Measurements from ENCODE around the gene HIP1.

HIP1 gene

DNA sequence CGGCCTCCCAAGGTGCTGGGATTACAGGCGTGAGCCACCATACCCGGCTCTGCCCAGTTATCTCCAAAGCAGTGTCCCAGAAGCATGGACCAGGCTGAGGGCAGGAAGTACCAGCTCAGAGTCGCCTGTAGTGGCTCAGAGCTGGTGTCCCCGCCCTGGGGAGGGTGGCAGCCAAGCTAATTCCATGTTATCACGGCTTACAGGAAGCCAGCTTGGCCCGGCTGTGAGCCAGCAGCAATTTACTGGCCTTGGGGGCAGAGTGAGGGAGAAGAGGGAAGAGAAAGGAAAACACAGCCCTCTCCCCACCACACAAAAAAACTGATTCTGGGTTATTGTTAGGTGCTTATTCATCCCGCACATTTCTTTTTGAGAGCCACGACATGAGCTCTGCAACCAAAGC is 88.1 kb downstream of the HIP1 start:
- H3K27ac ChIP-seq: peak overlapping the region; percentile 65
- no peak for DNase-seq (ENCODE audit: low spot score)
- CTCF ChIA-PET: no interaction called here
- TF ChIP-seq, protein P1, sequence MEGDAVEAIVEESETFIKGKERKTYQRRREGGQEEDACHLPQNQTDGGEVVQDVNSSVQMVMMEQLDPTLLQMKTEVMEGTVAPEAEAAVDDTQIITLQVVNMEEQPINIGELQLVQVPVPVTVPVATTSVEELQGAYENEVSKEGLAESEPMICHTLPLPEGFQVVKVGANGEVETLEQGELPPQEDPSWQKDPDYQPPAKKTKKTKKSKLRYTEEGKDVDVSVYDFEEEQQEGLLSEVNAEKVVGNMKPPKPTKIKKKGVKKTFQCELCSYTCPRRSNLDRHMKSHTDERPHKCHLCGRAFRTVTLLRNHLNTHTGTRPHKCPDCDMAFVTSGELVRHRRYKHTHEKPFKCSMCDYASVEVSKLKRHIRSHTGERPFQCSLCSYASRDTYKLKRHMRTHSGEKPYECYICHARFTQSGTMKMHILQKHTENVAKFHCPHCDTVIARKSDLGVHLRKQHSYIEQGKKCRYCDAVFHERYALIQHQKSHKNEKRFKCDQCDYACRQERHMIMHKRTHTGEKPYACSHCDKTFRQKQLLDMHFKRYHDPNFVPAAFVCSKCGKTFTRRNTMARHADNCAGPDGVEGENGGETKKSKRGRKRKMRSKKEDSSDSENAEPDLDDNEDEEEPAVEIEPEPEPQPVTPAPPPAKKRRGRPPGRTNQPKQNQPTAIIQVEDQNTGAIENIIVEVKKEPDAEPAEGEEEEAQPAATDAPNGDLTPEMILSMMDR (conservative IDR thresholded peaks at IDR 0.05; ENCODE audit: low read depth): no peak
- POLR2A ChIA-PET (ENCODE audit: low non-redundant PET): no interaction called here

DNA sequence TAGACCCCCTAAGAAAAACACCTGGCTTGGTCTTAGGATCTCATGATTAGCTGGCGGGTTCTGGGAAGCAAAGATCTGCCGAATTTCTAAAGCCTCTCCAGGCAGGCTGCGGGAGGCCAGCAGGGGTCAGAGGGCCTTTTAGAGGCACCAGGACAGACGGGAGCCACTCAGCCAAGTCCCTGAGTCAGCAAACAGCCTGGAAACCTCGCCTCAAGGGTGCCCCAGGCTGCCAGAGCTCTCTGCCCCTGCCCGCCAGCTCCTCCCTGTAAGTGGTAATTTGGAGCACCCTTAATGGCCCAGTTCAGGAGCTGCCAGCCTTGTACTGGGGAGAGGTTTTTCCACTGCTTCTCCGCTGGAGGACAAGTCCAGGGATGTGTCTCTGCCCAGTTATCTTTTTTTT is 88.7 kb downstream of the HIP1 start:
- H3K27ac ChIP-seq: peak overlapping the region; percentile 65
- CTCF ChIA-PET: no interaction called here
- POLR2A ChIA-PET (ENCODE audit: low non-redundant PET): no interaction called here
- no peak for DNase-seq (ENCODE audit: low spot score)
- TF ChIP-seq, protein P1 (conservative IDR thresholded peaks at IDR 0.05; ENCODE audit: low read depth): no peak

DNA sequence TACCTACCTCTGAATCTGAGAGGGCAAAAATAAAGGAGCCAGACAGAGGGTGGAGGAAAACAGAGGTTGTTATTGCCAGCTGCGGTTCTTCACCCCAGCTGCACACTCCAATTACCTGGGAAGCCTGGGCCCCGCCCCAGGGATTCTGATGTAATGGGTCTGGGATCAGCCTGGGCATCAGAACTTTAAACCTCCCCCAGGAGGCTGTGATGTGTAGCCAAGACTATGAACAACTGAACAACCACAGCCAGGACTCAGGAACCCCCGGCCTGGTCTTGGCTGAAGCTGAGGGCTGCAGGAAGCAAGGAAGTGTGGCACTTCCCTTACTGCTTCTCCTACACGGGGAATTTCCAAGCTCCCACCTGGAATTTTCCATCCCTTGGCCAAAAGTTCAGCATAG is 89.3 kb downstream of the HIP1 start:
- POLR2A ChIA-PET (ENCODE audit: low non-redundant PET): no interaction called here
- peak; percentile 44 for DNase-seq (ENCODE audit: low spot score)
- peak overlapping the region; percentile 65 for H3K27ac ChIP-seq
- CTCF ChIA-PET: no interaction called here
- TF ChIP-seq, protein P1 (conservative IDR thresholded peaks at IDR 0.05; ENCODE audit: low read depth): no peak

DNA sequence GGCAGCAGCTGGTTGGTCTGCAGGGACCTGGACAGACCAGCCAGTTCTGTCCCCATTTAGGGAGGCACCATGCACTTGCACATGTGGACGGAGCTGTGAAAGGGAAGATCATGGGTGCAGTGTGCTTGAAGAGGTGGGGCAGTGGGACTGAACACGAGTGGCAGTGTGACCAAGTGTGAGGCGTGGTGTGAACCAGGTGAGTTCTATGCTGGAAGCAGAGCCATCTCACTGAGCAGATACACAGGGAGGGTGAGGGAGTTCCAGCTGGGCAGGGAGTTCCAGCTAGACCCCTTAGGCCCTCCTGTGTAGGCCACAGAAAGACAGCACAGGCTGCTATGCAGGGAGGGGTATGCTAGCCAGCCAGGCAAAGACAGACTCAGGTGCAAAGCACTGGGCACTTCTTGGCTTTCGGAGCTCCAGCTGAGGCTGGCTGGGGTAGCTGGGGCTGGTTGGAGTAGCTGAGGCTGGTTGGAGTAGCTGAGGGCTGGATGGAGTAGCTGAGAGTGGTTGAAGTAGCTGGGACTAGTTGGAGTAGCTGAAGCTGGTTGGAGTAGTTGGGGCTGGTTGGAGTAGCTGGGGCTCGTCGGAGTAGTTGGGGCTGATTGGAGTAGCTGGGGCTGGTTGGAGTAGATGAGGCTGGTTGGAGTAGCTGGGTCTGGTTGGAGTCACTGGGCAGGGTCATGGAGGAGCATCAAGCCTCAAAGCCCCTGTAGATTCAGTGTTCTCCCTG is 90.9 kb downstream of the HIP1 start:
- TF ChIP-seq, protein P1 (conservative IDR thresholded peaks at IDR 0.05; ENCODE audit: low read depth): no peak
- no peak for DNase-seq (ENCODE audit: low spot score)
- peak overlapping the region; percentile 65; the same call in 1 of the 2 replicates for H3K27ac ChIP-seq
- CTCF ChIA-PET: no interaction called here
- POLR2A ChIA-PET (ENCODE audit: low non-redundant PET): no interaction called here

DNA sequence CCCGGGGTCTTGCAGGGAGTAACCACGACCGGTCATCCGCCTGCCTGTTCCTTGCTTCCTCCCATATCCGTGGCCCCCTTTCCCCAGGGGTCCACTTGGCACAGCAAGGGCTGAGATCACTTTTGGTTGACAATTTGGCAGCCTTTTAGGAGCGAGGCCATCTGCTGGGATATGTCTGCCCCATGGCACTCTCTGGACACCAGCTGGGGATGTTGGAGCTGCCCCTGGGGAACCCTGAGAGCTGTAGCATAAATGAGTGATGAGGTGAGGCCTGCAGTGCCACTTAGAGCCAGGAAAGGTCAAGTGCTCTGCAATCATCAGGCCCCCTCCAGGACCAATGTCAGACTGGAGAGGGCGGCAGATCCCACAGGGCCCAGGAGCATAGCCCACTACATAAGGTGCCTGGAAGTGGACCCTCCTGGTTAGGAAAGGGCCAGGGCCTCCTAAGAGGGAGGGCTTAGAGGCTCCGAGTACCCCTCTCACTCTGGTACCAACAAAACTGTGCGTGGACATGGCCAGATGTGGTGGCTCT is 92.1 kb downstream of the HIP1 start:
- CTCF ChIA-PET: no interaction called here
- POLR2A ChIA-PET (ENCODE audit: low non-redundant PET): no interaction called here
- DNase-seq (ENCODE audit: low spot score): no peak
- TF ChIP-seq, protein P1 (conservative IDR thresholded peaks at IDR 0.05; ENCODE audit: low read depth): no peak
- H3K27ac ChIP-seq: no peak overlapping the region

DNA sequence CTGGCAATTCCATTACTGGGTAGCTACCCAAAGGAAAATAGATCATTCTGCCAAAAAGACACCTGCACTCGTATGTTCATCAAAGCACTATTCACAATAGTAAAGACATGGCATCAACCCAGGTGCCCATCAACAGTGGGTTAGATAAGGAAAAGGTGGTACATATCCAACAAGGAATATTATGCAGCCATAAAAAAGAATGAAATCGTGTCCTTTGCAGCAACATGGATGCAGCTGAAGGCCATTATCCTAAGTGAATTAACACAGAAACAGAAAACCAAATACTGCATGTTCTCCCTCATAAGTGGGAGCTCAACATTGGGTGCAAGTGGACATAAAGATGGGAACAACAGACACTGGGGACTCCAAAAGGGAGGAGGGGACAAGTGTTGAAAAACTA is 93.2 kb downstream of the HIP1 start:
- no peak for DNase-seq (ENCODE audit: low spot score)
- ChIA-PET POLR2A (ENCODE audit: low non-redundant PET) (no interaction called here), CTCF (no interaction called here)
- TF ChIP-seq, protein P1 (conservative IDR thresholded peaks at IDR 0.05; ENCODE audit: low read depth): no peak
- H3K27ac ChIP-seq: no peak overlapping the region

Data from RWPE1 (cell line).